WTC11 (cell line): ENCODE measurements around the gene HELZ. TPM values are rescaled to one million over a fixed set of nuclear protein-coding genes. Genes with fewer than 3 reads are reported as not detected.
A peak's percentile ranks its signal among the peaks of the same experiment; 100 is the strongest.

Experiments
- ATAC-seq: fragments of 200-7000 bp; cut with Tn5 transposase; 2 replicates; pipeline ENCODE4 v1.10.0; 2021; ENCODE audit warnings: mild to moderate bottlenecking, moderate library complexity
- CTCF ChIA-PET: fragments of 300-600 bp; sonication (Branson Sonifier 250); formaldehyde crosslinking; loops from one replicate; lab custom pipeline; 2021; ENCODE audit warnings: antibody characterized with exemption; lab: Charles Lee
- POLR2A ChIA-PET: fragments of 350-600 bp; sonication (Branson Sonifier 250); formaldehyde crosslinking; loops from one replicate; lab custom pipeline; 2021; ENCODE audit warnings: antibody characterized with exemption; lab: Charles Lee
- DNase-seq: peaks from one replicate; pipeline ENCODE4 v3.0.0; 2021; ENCODE audit warnings: low spot score
- H3K27ac Mint-ChIP-seq: 2 replicates; pipeline ENCODE4 v1.8.0; 2021; ENCODE audit warnings: mixed read lengths
- H3K27me3 Mint-ChIP-seq: 2 replicates; pipeline ENCODE4 v1.8.0; 2021; ENCODE audit warnings: low read depth, mild to moderate bottlenecking, moderate library complexity, mixed read lengths
- H3K36me3 Mint-ChIP-seq: 2 replicates; pipeline ENCODE4 v1.8.0; 2021; ENCODE audit warnings: mixed read lengths
- H3K4me1 Mint-ChIP-seq: 2 replicates; pipeline ENCODE4 v1.8.0; 2022; ENCODE audit warnings: mixed read lengths
- H3K4me3 Mint-ChIP-seq: 2 replicates; pipeline ENCODE4 v1.8.0; 2021; ENCODE audit warnings: mild to moderate bottlenecking, moderate library complexity, mixed read lengths
- H3K9me3 Mint-ChIP-seq: 2 replicates; pipeline ENCODE4 v1.8.0; 2021; ENCODE audit warnings: mixed read lengths
- AFF4 ChIP-seq: sonication (generic); formaldehyde crosslinking; IDR thresholded peaks from 2 replicates; pipeline ENCODE4 v1.8.1; 2023; ENCODE audit warnings: mild to moderate bottlenecking, missing genetic modification reagents, borderline replicate concordance
- CBFB ChIP-seq: sonication (generic); formaldehyde crosslinking; IDR thresholded peaks from 2 replicates; pipeline ENCODE4 v1.8.1; 2022; ENCODE audit warnings: mild to moderate bottlenecking, low read depth, missing genetic modification reagents
- ESRRA ChIP-seq: sonication (generic); formaldehyde crosslinking; IDR thresholded peaks from 2 replicates; pipeline ENCODE4 v1.8.1; 2022; ENCODE audit warnings: mild to moderate bottlenecking, missing genetic modification reagents, borderline replicate concordance
- FOXJ3 ChIP-seq: sonication (generic); formaldehyde crosslinking; IDR thresholded peaks from 2 replicates; pipeline ENCODE4 v1.9.0; 2021; ENCODE audit warnings: missing genetic modification reagents, mild to moderate bottlenecking, borderline replicate concordance
- FOXP1 ChIP-seq: sonication (generic); formaldehyde crosslinking; IDR thresholded peaks from 2 replicates; pipeline ENCODE4 v1.8.0; 2022; ENCODE audit warnings: missing genetic modification reagents, mild to moderate bottlenecking, moderate library complexity, borderline replicate concordance
- FOXP4 ChIP-seq: sonication (generic); formaldehyde crosslinking; IDR thresholded peaks from 2 replicates; pipeline ENCODE4 v1.8.0; 2022; ENCODE audit warnings: mild to moderate bottlenecking, missing genetic modification reagents
- GRHL2 ChIP-seq: fragments of 250-450 bp; sonication (Bioruptor Pico); IDR thresholded peaks from 2 replicates; pipeline ENCODE4 v1.8.0; 2022; ENCODE audit warnings: mild to moderate bottlenecking, moderate library complexity; ENCODE audit not compliant: insufficient replicate concordance, severe bottlenecking
- HMGA2 ChIP-seq: fragments of 250-450 bp; sonication (Bioruptor Pico); IDR thresholded peaks from 2 replicates; pipeline ENCODE4 v1.4.0; 2021; ENCODE audit warnings: mild to moderate bottlenecking, moderate library complexity
- MAX ChIP-seq: sonication (generic); formaldehyde crosslinking; IDR thresholded peaks from 2 replicates; pipeline ENCODE4 v1.8.0; 2022; ENCODE audit warnings: mild to moderate bottlenecking, missing genetic modification reagents
- NFATC4 ChIP-seq: fragments of 250-450 bp; sonication (Bioruptor Pico); IDR thresholded peaks from 2 replicates; pipeline ENCODE4 v1.9.0; 2021; ENCODE audit warnings: mild to moderate bottlenecking
- NFE2L1 ChIP-seq: sonication (generic); formaldehyde crosslinking; IDR thresholded peaks from 2 replicates; pipeline ENCODE4 v1.8.1; 2023; ENCODE audit warnings: missing genetic modification reagents
- NR2C2 ChIP-seq: sonication (generic); formaldehyde crosslinking; IDR thresholded peaks from 2 replicates; pipeline ENCODE4 v1.8.0; 2022; ENCODE audit warnings: mild to moderate bottlenecking, missing genetic modification reagents
- OVOL2 ChIP-seq: fragments of 250-450 bp; sonication (Bioruptor Pico); IDR thresholded peaks from 2 replicates; pipeline ENCODE4 v1.9.0; 2021; ENCODE audit warnings: mild to moderate bottlenecking, borderline replicate concordance
- STAT6 ChIP-seq: sonication (generic); formaldehyde crosslinking; conservative IDR thresholded peaks from 2 replicates; pipeline ENCODE4 v1.8.1; 2023; ENCODE audit warnings: mild to moderate bottlenecking, low read depth, missing genetic modification reagents, moderate library complexity
- TEAD4 ChIP-seq: sonication (generic); formaldehyde crosslinking; IDR thresholded peaks from 2 replicates; pipeline ENCODE4 v1.8.0; 2022; ENCODE audit warnings: mild to moderate bottlenecking, missing genetic modification reagents
- USF1 ChIP-seq: sonication (generic); formaldehyde crosslinking; IDR thresholded peaks from 2 replicates; pipeline ENCODE4 v1.8.0; 2022; ENCODE audit warnings: mild to moderate bottlenecking, missing genetic modification reagents
- ZBTB21 ChIP-seq: sonication (generic); formaldehyde crosslinking; IDR thresholded peaks from 2 replicates; pipeline ENCODE4 v1.8.1; 2023; ENCODE audit warnings: mild to moderate bottlenecking, missing genetic modification reagents, borderline replicate concordance
- ZNF138 ChIP-seq: sonication (generic); formaldehyde crosslinking; conservative IDR thresholded peaks from 2 replicates; pipeline ENCODE4 v1.8.1; 2022; ENCODE audit warnings: mild to moderate bottlenecking, moderate library complexity, missing genetic modification reagents
- ZNF232 ChIP-seq: sonication (generic); formaldehyde crosslinking; IDR thresholded peaks from 2 replicates; pipeline ENCODE4 v1.8.0; 2022; ENCODE audit warnings: mild to moderate bottlenecking, missing genetic modification reagents
- ZNF396 ChIP-seq: fragments of 250-450 bp; sonication (Bioruptor Pico); IDR thresholded peaks from 2 replicates; pipeline ENCODE4 v1.8.0; 2021; ENCODE audit warnings: mild to moderate bottlenecking, moderate library complexity, borderline replicate concordance
- total RNA-seq: library from RNA; stranded (reverse); gene quantifications from 3 replicates; pipeline ENCODE4 v1.2.3, GENCODE V29; 2021

Gene HELZ
- total RNA-seq, 1 experiment from 2014 or later, result 49.1 TPM

GRCh38 chr17:67164302-67164701, 80.7 kb downstream of the HELZ start:
- no peaks in the 10 kb centered on the region for H3K27me3 Mint-ChIP-seq
- TF ChIP-seq NFATC4 (CRISPR knock-in tag) (no peak), STAT6 (CRISPR knock-in tag) (no peak), CBFB (no peak), MAX (CRISPR knock-in tag) (no peak), TEAD4 (CRISPR knock-in tag) (no peak), HMGA2 (CRISPR knock-in tag) (no peak), FOXP1 (CRISPR knock-in tag) (no peak), FOXJ3 (no peak), NR2C2 (CRISPR knock-in tag) (no peak), GRHL2 (CRISPR knock-in tag) (no peak), NFE2L1 (CRISPR knock-in tag) (no peak), ZBTB21 (CRISPR knock-in tag) (no peak), FOXP4 (CRISPR knock-in tag) (no peak), OVOL2 (CRISPR knock-in tag) (no peak), USF1 (CRISPR knock-in tag) (no peak), ZNF396 (CRISPR knock-in tag) (no peak), ZNF138 (no peak), AFF4 (CRISPR knock-in tag) (no peak), ESRRA (CRISPR knock-in tag) (no peak), ZNF232 (CRISPR knock-in tag) (no peak)
- no peak for DNase-seq
- H3K36me3 Mint-ChIP-seq, result peaks cover 22% of the 10 kb centered on the region
- ChIA-PET POLR2A (no interaction called here), CTCF (no interaction called here)
- H3K4me1 Mint-ChIP-seq, result no peaks in the 10 kb centered on the region
- 0 out of 2 replicates have a peak overlapping the region, but pooled peaks have one; percentile 3 for H3K27ac Mint-ChIP-seq
- H3K9me3 Mint-ChIP-seq, result no peaks in the 10 kb centered on the region
- no peak overlapping the region for H3K4me3 Mint-ChIP-seq
- ATAC-seq, result no peak
